Nephron (organoid): Measurements from ENCODE around the gene KAT2B.
A peak's percentile ranks its signal among the peaks of the same experiment; 100 is the strongest.

Experiments
- H3K27ac Mint-ChIP-seq, 3 experiments: 2 replicates each; pipeline ENCODE4 v1.8.0; 2020; ENCODE audit warnings: mixed read lengths in 3 of 3, mild to moderate bottlenecking in 2 of 3, moderate library complexity in 1 of 3
- H3K27me3 Mint-ChIP-seq: 2 replicates; pipeline ENCODE4 v1.8.0; 2021; ENCODE audit warnings: low read depth, mild to moderate bottlenecking, moderate library complexity, mixed read lengths
- H3K36me3 Mint-ChIP-seq: 2 replicates; pipeline ENCODE4 v1.8.0; 2020; ENCODE audit warnings: low read depth, mixed read lengths
- H3K4me1 Mint-ChIP-seq: 2 replicates; pipeline ENCODE4 v1.8.0; 2020; ENCODE audit warnings: mixed read lengths
- H3K4me3 Mint-ChIP-seq, 3 experiments: 2 replicates each; pipeline ENCODE4 v1.8.0; 2020; ENCODE audit warnings: mild to moderate bottlenecking in 3 of 3, mixed read lengths in 3 of 3, moderate library complexity in 2 of 3
- H3K9me3 Mint-ChIP-seq: 2 replicates; pipeline ENCODE4 v1.8.0; 2020; ENCODE audit warnings: mixed read lengths
- TF ChIP-seq, protein P1 (sequence below), 3 experiments: fragments of 200-600 bp; sonication (generic); IDR thresholded peaks; one replicate each; pipeline ENCODE4 v1.5.0; 2021; ENCODE audit warnings: antibody characterized with exemption in 3 of 3; ENCODE audit not compliant: unreplicated experiment in 3 of 3

Gene KAT2B

DNA sequence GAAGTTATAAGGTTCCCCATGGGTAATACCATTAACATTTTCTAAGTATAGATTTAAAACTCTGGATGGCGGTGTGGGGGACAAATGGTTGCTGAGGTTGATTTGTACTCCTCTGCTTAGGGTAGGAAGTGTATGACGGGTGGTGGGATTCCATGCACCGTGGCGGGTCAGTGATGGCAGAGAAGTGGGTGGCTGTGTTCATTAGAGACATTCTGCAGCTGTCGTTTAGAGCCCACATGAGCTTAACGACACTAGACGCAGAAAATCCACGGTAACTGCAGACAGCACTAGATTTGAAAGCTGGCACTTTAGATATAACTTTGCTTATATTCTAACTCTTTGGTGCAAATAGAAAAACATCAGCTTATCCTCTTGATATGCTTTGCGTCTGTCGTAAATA lies 108.2 kb downstream of the KAT2B start:
- Mint-ChIP-seq H3K36me3 (peaks cover 29% of the 10 kb centered on the region), H3K27ac (peak overlapping the region in 2 of 3 experiments; percentile 13 to 36), H3K9me3 (no peaks in the 10 kb centered on the region), H3K27me3 (no peaks in the 10 kb centered on the region), H3K4me1 (peaks cover 28% of the 10 kb centered on the region), H3K4me3 (no peak overlapping the region)
- TF ChIP-seq, protein P1, sequence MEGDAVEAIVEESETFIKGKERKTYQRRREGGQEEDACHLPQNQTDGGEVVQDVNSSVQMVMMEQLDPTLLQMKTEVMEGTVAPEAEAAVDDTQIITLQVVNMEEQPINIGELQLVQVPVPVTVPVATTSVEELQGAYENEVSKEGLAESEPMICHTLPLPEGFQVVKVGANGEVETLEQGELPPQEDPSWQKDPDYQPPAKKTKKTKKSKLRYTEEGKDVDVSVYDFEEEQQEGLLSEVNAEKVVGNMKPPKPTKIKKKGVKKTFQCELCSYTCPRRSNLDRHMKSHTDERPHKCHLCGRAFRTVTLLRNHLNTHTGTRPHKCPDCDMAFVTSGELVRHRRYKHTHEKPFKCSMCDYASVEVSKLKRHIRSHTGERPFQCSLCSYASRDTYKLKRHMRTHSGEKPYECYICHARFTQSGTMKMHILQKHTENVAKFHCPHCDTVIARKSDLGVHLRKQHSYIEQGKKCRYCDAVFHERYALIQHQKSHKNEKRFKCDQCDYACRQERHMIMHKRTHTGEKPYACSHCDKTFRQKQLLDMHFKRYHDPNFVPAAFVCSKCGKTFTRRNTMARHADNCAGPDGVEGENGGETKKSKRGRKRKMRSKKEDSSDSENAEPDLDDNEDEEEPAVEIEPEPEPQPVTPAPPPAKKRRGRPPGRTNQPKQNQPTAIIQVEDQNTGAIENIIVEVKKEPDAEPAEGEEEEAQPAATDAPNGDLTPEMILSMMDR (IDR thresholded peaks at IDR 0.05; ENCODE audit: unreplicated experiment in 3 of 3), result no peak

DNA sequence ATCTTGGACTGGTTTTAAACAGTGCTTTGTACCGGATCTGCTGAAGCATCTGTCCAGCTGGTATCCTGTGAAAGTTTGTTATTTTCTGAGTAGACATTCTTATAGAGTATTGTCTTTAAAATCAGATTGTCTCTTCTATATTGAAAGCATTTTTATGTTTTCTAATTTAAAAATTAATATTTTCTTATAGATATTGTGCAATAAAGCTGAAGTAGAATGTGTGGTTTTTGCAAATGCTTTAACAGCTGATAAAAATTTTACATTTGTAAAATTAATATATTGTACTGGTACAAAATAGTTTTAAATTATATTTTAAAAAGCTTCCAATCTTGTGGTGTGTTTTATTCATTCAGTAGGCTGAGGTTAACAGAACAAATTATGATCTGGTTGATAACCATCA lies 113.8 kb downstream of the KAT2B start:
- TF ChIP-seq, protein P1 (IDR thresholded peaks at IDR 0.05; ENCODE audit: unreplicated experiment in 3 of 3), result no peak
- Mint-ChIP-seq H3K27ac (no peak overlapping the region), H3K9me3 (no peaks in the 10 kb centered on the region), H3K27me3 (no peaks in the 10 kb centered on the region), H3K4me1 (no peaks in the 10 kb centered on the region), H3K36me3 (peaks cover 31% of the 10 kb centered on the region), H3K4me3 (no peak overlapping the region)

DNA sequence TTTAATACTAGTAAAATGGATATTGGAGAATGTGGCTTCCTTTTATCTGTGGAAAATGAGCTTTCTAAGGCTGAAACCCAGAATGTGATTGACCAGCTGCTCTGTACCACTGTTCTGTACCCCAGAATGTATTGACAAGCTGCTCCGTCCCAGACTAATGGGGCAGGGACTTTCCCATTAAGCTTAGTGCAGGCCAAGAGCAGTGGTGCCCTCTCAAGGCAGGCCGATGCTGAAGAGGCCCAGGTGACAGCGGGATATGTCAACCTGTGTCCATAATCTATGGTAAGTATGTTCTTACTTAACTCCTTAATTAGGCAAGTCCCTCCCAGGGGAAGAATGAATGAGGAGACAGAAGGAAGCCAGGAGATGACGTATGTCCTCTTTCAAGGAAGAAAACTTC lies 114.7 kb downstream of the KAT2B start:
- peaks cover 32% of the 10 kb centered on the region for H3K36me3 Mint-ChIP-seq
- no peaks in the 10 kb centered on the region for H3K9me3 Mint-ChIP-seq
- no peak overlapping the region for H3K27ac Mint-ChIP-seq
- no peak overlapping the region for H3K4me3 Mint-ChIP-seq
- H3K4me1 Mint-ChIP-seq, result no peaks in the 10 kb centered on the region
- no peaks in the 10 kb centered on the region for H3K27me3 Mint-ChIP-seq
- TF ChIP-seq, protein P1 (IDR thresholded peaks at IDR 0.05; ENCODE audit: unreplicated experiment in 3 of 3), result no peak

DNA sequence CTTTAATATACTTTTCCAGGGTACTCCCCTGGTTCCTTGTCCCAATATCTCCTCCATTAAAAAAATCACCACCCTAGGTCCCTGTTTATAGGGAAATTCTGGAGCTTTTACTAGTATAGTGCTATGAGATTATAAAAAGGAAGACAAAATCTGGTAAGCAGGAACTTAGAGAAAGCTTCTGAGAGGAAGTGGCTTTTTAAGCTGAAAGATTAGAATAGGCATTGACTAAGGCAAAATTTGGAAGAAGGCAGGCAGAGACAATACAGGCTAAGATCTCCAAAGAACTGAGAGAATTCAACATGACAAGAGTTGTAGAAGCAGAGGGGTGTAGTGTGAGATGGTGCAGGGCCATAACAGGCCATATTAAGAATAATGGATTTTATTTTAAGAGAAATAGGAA lies 120.0 kb downstream of the KAT2B start:
- peaks cover 33% of the 10 kb centered on the region for H3K36me3 Mint-ChIP-seq
- TF ChIP-seq, protein P1 (IDR thresholded peaks at IDR 0.05; ENCODE audit: unreplicated experiment in 3 of 3), result no peak
- no peak overlapping the region for H3K27ac Mint-ChIP-seq
- no peak overlapping the region for H3K4me3 Mint-ChIP-seq
- no peaks in the 10 kb centered on the region for H3K9me3 Mint-ChIP-seq
- no peaks in the 10 kb centered on the region for H3K27me3 Mint-ChIP-seq
- H3K4me1 Mint-ChIP-seq, result peaks cover 4% of the 10 kb centered on the region

DNA sequence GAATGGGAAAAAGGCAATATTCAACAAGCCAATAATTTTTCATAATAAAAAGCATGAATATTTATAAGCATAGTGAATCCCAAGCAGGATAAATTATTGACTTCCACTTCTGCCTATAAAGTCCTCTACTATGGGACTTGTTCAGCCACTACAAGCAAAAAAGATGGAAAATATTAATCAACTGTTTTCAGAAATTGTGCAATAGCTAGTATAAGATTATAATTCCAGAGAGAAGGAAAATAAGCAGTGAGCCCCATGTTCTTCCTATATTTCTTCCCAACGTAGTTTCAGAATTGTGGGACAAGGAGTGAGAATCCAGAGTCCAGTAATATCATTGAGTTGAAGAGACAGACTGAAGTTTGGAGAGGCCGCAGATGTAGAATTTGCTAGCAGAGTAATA lies 121.5 kb downstream of the KAT2B start:
- H3K27ac Mint-ChIP-seq, result no peak overlapping the region
- H3K27me3 Mint-ChIP-seq, result no peaks in the 10 kb centered on the region
- H3K4me1 Mint-ChIP-seq, result peaks cover 5% of the 10 kb centered on the region
- peaks cover 33% of the 10 kb centered on the region for H3K36me3 Mint-ChIP-seq
- no peaks in the 10 kb centered on the region for H3K9me3 Mint-ChIP-seq
- no peak overlapping the region for H3K4me3 Mint-ChIP-seq
- TF ChIP-seq, protein P1 (IDR thresholded peaks at IDR 0.05; ENCODE audit: unreplicated experiment in 3 of 3), result no peak

DNA sequence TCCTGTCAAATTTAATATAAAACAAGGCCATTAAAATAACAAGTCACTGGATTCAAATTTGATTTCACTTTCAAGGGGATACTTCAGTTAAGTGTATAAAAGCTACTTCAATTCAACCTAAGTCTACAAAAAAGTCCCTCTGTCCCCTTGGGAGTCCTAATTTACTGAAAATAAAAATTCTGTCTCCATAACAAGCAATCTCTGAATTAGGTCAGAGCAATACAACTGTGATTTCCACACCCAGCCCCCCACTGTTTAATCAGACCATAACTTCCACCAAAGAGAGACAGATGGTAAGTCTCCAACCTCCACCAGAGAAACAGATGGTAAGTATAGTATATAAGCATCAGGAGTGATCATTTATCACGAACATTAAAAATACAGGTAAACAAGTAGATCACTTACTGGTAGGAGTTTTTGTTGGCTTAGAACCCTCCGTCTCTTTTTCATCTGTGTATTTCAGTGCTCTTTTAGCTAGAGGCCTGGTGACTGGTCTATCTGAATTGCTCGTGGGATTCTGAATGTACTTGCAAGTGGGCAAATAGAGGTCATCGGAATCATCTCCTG lies 133.7 kb downstream of the KAT2B start:
- Mint-ChIP-seq H3K36me3 (peaks cover 32% of the 10 kb centered on the region), H3K9me3 (no peaks in the 10 kb centered on the region), H3K4me1 (no peaks in the 10 kb centered on the region), H3K27me3 (no peaks in the 10 kb centered on the region), H3K4me3 (no peak overlapping the region), H3K27ac (no peak overlapping the region)
- TF ChIP-seq, protein P1 (IDR thresholded peaks at IDR 0.05; ENCODE audit: unreplicated experiment in 3 of 3), result no peak
